GM06990 (cell line): ENCODE measurements around the gene PMM2.
"Not testable (repeated sequence)": the region's sequence is repeated elsewhere in the genome, so short reads cannot be mapped to it uniquely, and the experiment has no call there.

Source experiments
- DNase-seq: peaks from one replicate; pipeline ENCODE4 v3.0.0-alpha.2; 2011; ENCODE audit not compliant: insufficient read length; ENCODE audit errors: extremely low read depth
- H3K27me3 ChIP-seq: replicated peaks from 2 replicates; pipeline ENCODE4 v1.6.0; 2011; ENCODE audit warnings: low read length; ENCODE audit not compliant: control insufficient read depth, insufficient read depth
- H3K36me3 ChIP-seq: 2 replicates; pipeline ENCODE4 v1.5.1; 2011; ENCODE audit warnings: low read length; ENCODE audit not compliant: control insufficient read depth, insufficient read depth
- H3K4me3 ChIP-seq: replicated peaks from 2 replicates; pipeline ENCODE4 v1.5.1; 2011; ENCODE audit warnings: low read depth, mild to moderate bottlenecking, control low read depth, low read length
- TF ChIP-seq, protein P1 (sequence below): IDR thresholded peaks from 2 replicates; pipeline ENCODE4 v1.5.1; 2011; ENCODE audit warnings: low read length, control low read depth, mild to moderate bottlenecking, inconsistent platforms; ENCODE audit not compliant: insufficient read depth, poor library complexity, severe bottlenecking

Gene PMM2

DNA sequence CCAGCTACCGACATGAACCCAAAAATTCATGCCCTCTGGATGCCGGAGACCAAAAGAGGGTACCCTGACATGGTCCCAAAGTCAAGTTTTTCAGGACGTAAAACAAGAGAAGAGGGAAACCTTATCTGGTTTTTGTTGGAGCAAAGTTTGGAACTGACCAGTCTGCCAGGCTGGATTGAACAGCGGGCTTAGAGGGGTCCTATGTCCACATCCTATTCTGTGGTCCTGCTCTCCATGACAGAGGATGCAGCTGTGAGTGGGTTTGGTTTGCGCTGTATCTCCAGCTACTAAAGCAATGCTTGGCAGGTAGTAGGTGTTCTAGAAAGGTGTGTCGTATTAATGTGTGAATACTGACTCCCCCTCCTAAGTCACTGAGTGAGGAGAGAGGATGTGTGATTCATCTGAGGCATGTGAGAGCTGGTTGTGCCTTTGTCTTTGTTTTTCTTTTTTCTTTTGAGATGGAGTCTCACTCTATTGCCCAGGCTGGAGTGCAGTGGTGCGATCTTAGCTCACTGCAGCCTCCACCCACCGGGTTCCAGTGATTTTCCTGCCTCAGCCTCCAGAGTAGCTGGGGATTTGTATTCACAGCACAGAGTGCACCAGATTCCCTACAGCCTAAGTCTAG is 31.0 kb downstream of the PMM2 start:
- H3K27me3 ChIP-seq = no peaks in the 10 kb centered on the region
- TF ChIP-seq, protein P1, sequence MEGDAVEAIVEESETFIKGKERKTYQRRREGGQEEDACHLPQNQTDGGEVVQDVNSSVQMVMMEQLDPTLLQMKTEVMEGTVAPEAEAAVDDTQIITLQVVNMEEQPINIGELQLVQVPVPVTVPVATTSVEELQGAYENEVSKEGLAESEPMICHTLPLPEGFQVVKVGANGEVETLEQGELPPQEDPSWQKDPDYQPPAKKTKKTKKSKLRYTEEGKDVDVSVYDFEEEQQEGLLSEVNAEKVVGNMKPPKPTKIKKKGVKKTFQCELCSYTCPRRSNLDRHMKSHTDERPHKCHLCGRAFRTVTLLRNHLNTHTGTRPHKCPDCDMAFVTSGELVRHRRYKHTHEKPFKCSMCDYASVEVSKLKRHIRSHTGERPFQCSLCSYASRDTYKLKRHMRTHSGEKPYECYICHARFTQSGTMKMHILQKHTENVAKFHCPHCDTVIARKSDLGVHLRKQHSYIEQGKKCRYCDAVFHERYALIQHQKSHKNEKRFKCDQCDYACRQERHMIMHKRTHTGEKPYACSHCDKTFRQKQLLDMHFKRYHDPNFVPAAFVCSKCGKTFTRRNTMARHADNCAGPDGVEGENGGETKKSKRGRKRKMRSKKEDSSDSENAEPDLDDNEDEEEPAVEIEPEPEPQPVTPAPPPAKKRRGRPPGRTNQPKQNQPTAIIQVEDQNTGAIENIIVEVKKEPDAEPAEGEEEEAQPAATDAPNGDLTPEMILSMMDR = no peak
- peaks cover 27% of the 10 kb centered on the region for H3K36me3 ChIP-seq
- no peak for DNase-seq
- H3K4me3 ChIP-seq = no peak overlapping the region

DNA sequence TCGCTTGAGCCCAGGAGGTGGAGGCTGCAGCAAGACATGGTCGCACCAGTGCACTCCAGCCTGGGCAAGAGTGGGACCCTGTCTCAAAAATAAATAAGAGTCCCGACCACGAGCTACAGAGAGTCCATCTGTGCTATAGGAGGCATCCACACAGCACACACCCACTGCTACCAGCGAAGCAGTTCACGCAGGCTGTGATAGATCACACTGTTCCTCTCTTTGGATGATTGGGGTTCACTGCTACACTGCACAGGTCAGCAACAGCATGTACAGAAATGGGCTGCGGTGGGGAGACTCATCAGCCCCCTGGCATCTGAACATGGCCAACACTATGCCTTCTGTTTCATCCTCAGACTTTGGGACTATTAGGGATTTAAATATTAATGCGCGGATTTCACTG is 33.8 kb downstream of the PMM2 start:
- peaks cover 27% of the 10 kb centered on the region for H3K36me3 ChIP-seq

DNA sequence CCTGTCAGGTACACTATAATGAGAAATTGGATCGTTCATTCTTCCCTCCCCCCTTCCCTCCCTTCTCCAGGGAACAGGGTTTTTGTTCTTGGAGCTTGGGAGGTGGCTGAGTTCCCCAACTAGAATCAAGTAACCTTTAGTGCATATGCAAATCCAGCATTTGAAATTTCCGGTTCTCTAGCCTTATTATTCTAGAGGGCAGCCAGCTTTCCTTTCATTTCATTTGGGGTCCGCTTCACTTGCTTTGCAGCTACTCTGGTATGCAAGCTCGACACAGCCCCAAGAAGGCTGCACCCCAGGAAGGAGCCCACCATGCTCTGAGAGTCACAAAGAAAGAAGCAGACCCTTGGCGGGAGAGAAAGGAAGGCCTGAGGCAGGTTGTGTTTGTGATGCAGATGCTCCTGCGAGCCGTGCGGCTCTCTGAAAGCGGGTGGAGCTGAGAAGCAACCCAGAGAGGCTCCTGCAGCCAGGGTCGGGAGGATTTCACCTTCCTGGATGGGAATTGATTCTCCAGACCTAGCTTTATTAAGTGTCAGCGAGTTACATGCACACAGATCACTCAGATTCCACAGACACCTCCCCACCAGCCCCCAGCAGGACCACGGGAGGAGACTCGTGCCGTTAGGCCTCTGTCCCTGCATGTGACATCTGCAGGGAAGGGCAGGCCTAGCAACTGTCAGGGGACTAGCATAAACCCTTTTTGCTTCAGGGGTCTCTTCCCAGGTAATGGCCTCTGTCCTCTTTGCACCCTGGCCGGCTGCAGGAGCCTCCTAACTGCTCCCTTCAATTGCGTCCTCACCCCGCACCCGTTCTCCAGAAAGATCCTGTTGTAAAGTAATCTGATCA is 34.5 kb downstream of the PMM2 start:
- Histone ChIP-seq H3K36me3 (peaks cover 26% of the 10 kb centered on the region), H3K4me3 (no peak overlapping the region), H3K27me3 (no peaks in the 10 kb centered on the region)
- DNase-seq = no peak
- TF ChIP-seq, protein P1 = no peak

More for the DNA sequence above, 33.8 kb downstream of the PMM2 start:
- Histone ChIP-seq H3K27me3 (no peaks in the 10 kb centered on the region), H3K4me3 (no peak overlapping the region)
- TF ChIP-seq, protein P1 = no peak
- DNase-seq = no peak

DNA sequence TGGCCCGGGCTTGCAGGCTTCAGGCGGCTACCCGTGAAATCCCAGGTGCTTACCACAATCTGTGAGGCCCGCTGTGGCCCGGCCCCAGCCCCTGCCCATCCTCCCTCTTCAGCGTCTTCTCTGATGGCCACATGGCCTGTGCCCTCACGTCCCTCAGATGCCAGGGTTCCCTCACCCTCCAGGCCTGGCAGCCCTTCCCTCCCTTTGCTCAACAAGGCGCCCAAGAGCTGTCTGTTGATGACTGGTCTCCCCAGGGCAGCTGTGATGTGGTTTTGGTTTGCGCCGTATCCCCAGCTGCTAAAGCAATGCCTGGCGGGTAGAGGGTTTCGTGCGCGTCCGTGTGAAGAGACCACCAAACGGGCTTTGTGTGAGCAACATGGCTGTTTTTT is 35.1 kb downstream of the PMM2 start:
- H3K27me3 ChIP-seq = no peaks in the 10 kb centered on the region
- H3K4me3 ChIP-seq = no peak overlapping the region
- peaks cover 26% of the 10 kb centered on the region for H3K36me3 ChIP-seq
- no peak for DNase-seq
- TF ChIP-seq, protein P1 = no peak

DNA sequence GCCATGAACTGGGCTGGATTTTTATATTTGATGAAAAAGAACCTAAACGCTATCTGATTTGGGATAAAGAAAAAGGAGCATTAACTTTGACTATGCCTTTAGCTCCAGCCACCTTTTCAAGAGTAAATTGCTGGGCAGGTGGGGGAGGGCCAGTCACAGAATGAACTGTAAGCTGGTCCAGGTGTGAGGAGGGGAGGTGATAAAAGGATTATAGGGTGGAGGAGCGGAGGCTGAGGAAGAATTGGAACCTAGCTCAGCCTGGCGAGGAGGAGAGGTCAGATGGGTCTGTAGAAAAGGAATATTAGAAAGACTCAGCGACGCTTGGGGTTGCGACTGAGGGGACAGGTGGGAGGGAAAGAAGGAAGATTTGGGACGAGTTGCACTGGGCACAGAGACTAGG is 39.2 kb downstream of the PMM2 start:
- H3K27me3 ChIP-seq, H3K4me3 ChIP-seq, H3K36me3 ChIP-seq, DNase-seq: not testable (repeated sequence)

DNA sequence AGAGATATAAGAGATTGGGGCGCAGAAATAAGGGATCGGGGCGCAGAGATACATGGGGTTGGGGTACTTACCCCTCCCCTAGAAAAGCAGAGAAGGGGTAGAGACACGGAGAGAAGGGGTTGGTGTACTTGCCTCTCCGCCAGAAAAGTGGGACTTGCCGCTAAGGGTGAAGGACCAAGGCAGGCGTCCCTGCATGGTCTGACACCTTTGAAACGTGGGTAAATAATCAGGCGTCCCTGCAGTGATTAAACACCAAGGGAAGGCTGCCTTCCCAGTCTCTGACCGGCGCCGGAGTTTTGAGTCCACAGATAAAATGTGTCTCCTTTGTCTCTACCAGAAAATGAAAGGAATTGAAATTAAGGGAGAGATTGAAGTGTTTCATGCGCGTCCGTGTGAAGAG is 40.0 kb downstream of the PMM2 start:
- H3K36me3 ChIP-seq, DNase-seq, H3K27me3 ChIP-seq, H3K4me3 ChIP-seq: not testable (repeated sequence)

DNA sequence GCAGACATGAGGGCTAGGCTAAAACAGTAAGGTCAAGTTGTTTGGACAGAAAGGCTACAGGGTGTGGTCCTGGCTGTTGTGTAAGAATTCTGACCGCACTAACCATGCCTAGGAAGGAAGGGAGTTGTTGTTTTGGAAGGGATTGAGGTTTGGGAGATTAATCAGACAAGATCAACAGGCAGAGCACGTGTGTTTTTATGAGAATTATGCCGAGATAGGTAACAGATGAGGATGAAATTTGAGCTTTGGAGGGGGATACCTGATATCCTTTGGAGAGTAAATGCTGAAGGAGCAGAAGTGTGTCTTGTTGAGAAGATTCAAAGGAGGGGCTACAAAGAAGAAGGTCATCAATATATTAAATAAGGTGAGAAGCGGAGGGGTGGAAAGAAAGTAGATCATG is 44.4 kb downstream of the PMM2 start:
- not testable (repeated sequence) for H3K4me3 ChIP-seq, DNase-seq, H3K36me3 ChIP-seq, H3K27me3 ChIP-seq

DNA sequence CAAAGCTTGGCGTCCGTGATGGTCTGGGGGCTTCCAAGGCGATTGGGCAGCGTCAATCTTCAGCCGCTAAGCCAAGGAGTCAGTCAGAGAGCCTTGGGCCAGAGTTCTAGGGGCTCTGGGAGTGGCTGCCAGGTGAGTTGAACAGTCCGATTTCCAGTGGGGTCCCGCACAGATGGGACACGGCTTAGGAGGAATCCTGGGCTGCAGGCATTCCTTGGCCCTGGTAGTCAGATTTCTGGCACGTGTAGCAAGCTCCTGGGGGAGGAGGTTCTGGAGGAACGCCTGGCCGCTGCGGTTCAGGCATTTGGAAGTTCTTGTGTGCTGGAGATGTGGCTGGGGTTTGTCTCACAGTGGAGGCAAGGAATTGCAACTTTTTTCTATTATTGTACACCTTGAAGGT is 45.7 kb downstream of the PMM2 start:
- not testable (repeated sequence) for H3K36me3 ChIP-seq, DNase-seq, H3K4me3 ChIP-seq, H3K27me3 ChIP-seq
